Right ventricle myocardium inferior (tissue), 1 donor: ENCODE results near the gene DTNBP1. TPM values are rescaled to one million over a fixed set of nuclear protein-coding genes. Genes with fewer than 3 reads are reported as not detected.
"Not testable (repeated sequence)": the region's sequence is repeated elsewhere in the genome, so short reads cannot be mapped to it uniquely, and the experiment has no call there.

Experiments used
- ATAC-seq: fragments of 200-7000 bp; cut with Tn5 transposase; one replicate; pipeline ENCODE4 v1.9.1; 2020; ENCODE audit warnings: mild to moderate bottlenecking, moderate library complexity
- DNase-seq: peaks from one replicate; pipeline ENCODE4 v3.0.0; 2021; ENCODE audit errors: missing footprints
- intact Hi-C: fragments of 100-400 bp; cut with DNase I; formaldehyde crosslinking; loops from one replicate; pipeline ENCODE4 v1.11.0; 2022
- total RNA-seq: library from RNA; stranded (reverse); fragmentation: NEBNext Ultra II Directional; extraction: Animal tissue kit (Norgen Biotek cat#: 25700); gene quantifications from one replicate; pipeline ENCODE4 v1.2.1, GENCODE V29; 2021
- donor health status: DM: no; HTN: yes; CAD: no; lungs with severe emphysema.

Gene DTNBP1
- total RNA-seq, 1 donor from 2014 or later = 21.0 TPM

GRCh38 chr6:15673666-15674065 lies 10.8 kb upstream of the DTNBP1 start:
- DNase-seq = no peak
- intact Hi-C loops = no loop called here
- no peak for ATAC-seq

GRCh38 chr6:15672818-15673217 lies 10.0 kb upstream of the DTNBP1 start:
- intact Hi-C loops = no loop called here
- DNase-seq = no peak
- ATAC-seq = no peak

- no peak for DNase-seq
- ATAC-seq = no peak
- intact Hi-C loops = no loop called here
Observed at GRCh38 chr6:15672291-15672690, 9.5 kb upstream of the DTNBP1 start.

- intact Hi-C loops = no loop called here
- DNase-seq (no peak), ATAC-seq (no peak)
Observed at GRCh38 chr6:15668918-15669317, 6.1 kb upstream of the DTNBP1 start.

GRCh38 chr6:15666896-15667295 lies 4.1 kb upstream of the DTNBP1 start:
- intact Hi-C loops, DNase-seq, ATAC-seq: not testable (repeated sequence)

- intact Hi-C loops = no loop called here
- ATAC-seq = no peak
- DNase-seq = no peak
Observed at GRCh38 chr6:15665237-15665636, 2.4 kb upstream of the DTNBP1 start.

GRCh38 chr6:15663130-15663871 lies 473 bp upstream of the DTNBP1 start:
- DNase-seq (no peak), ATAC-seq (no peak)
- intact Hi-C loops = no loop called here

GRCh38 chr6:15661853-15662325 lies 939 bp downstream of the DTNBP1 start:
- intact Hi-C loops = no loop called here
- ATAC-seq = no peak
- no peak for DNase-seq

- ATAC-seq = no peak
- DNase-seq = peak; percentile 28
- intact Hi-C loops = no loop called here
Observed at GRCh38 chr6:15659181-15659580, 3.6 kb downstream of the DTNBP1 start.

- DNase-seq (peak; percentile 23), ATAC-seq (no peak)
- intact Hi-C loops = no loop called here
Observed at GRCh38 chr6:15658181-15658744, 4.6 kb downstream of the DTNBP1 start.

- ATAC-seq = no peak
- DNase-seq = no peak
Observed at GRCh38 chr6:15657290-15657689, 5.5 kb downstream of the DTNBP1 start.

GRCh38 chr6:15656145-15656544 lies 6.7 kb downstream of the DTNBP1 start:
- intact Hi-C loops = no loop called here

More at GRCh38 chr6:15657290-15657689, 5.5 kb downstream of the DTNBP1 start:
- intact Hi-C loops = no loop called here

GRCh38 chr6:15654250-15654649 lies 8.6 kb downstream of the DTNBP1 start:
- ATAC-seq = no peak
- no peak for DNase-seq
- intact Hi-C loops = no loop called here

More at GRCh38 chr6:15656145-15656544, 6.7 kb downstream of the DTNBP1 start:
- no peak for DNase-seq
- ATAC-seq = no peak

GRCh38 chr6:15653581-15653980 lies 9.2 kb downstream of the DTNBP1 start:
- DNase-seq (no peak), ATAC-seq (peak; percentile 42)
- intact Hi-C loops = no loop called here

- ATAC-seq, intact Hi-C loops: not testable (repeated sequence)
- DNase-seq = peak; percentile 34
Observed at GRCh38 chr6:15650004-15650559, 12.7 kb downstream of the DTNBP1 start.

- ATAC-seq = no peak
- intact Hi-C loops = no loop called here
- DNase-seq = no peak
Observed at GRCh38 chr6:15644904-15645303, 17.9 kb downstream of the DTNBP1 start.

GRCh38 chr6:15643542-15643941 lies 19.3 kb downstream of the DTNBP1 start:
- intact Hi-C loops = no loop called here
- ATAC-seq = no peak
- DNase-seq = no peak

- intact Hi-C loops = no loop called here
- no peak for ATAC-seq
- DNase-seq = no peak
Observed at GRCh38 chr6:15642276-15642675, 20.6 kb downstream of the DTNBP1 start.

- intact Hi-C loops = no loop called here
- DNase-seq (no peak), ATAC-seq (no peak)
Observed at GRCh38 chr6:15638373-15638772, 24.5 kb downstream of the DTNBP1 start.

GRCh38 chr6:15631432-15631831 lies 31.4 kb downstream of the DTNBP1 start:
- DNase-seq = no peak
- no peak for ATAC-seq

More at GRCh38 chr6:15631432-15631831, 31.4 kb downstream of the DTNBP1 start:
- intact Hi-C loops = no loop called here
